Heart left ventricle (tissue), 16 donors: ENCODE data around the gene ANKRD13C. TPM values are rescaled to one million over a fixed set of nuclear protein-coding genes. Genes with fewer than 3 reads are reported as not detected.
"Not testable (repeated sequence)": the region's sequence is repeated elsewhere in the genome, so short reads cannot be mapped to it uniquely, and the experiment has no call there.

ENCODE experiments used
- ATAC-seq, 4 donors: fragments of 200-7000 bp; cut with Tn5 transposase; one replicate each; pipeline ENCODE4 v1.9.1; 2020 to 2022; ENCODE audit warnings: moderate library complexity in 4 of 4, mild to moderate bottlenecking in 3 of 4, moderate number of reproducible peaks in 1 of 4
- DNase-seq, 5 donors: peaks; one replicate each; pipeline ENCODE4 v3.0.0-alpha.2; 2020
- H3K27ac ChIP-seq, 12 donors: fragments of 200-600 bp; sonication (generic) in 4 of 12; one replicate each; pipeline versions ENCODE4 v1.5.0 to v1.8.0; 2016 to 2022; ENCODE audit warnings: mild to moderate bottlenecking in 2 of 12
- H3K27me3 ChIP-seq, 9 donors: fragments of 200-600 bp; sonication (generic) in 2 of 9; one replicate each; pipeline versions ENCODE4 v1.5.1 to v1.8.0; 2016 to 2022; ENCODE audit warnings: mild to moderate bottlenecking in 3 of 9
- H3K36me3 ChIP-seq, 9 donors: fragments of 200-600 bp; sonication (generic) in 2 of 9; one replicate each; pipeline versions ENCODE4 v1.5.0 to v1.8.0; 2018 to 2022; ENCODE audit warnings: mild to moderate bottlenecking in 2 of 9
- H3K4me1 ChIP-seq, 12 donors: fragments of 200-600 bp; sonication (generic) in 4 of 12; one replicate each; pipeline versions ENCODE4 v1.5.0 to v1.8.0; 2016 to 2022; ENCODE audit warnings: mild to moderate bottlenecking in 3 of 12
- H3K4me3 ChIP-seq, 12 donors: fragments of 200-600 bp; sonication (generic) in 4 of 12; one replicate each; pipeline versions ENCODE4 v1.5.0 to v1.8.0; 2017 to 2022; ENCODE audit warnings: mild to moderate bottlenecking in 9 of 12, moderate library complexity in 4 of 12
- H3K9me3 ChIP-seq, 12 donors: fragments of 200-600 bp; sonication (generic) in 4 of 12; one replicate each; pipeline versions ENCODE4 v1.5.0 to v1.8.0; 2016 to 2022; ENCODE audit warnings: mild to moderate bottlenecking in 1 of 12
- CTCF ChIP-seq, 12 donors: fragments of 200-600 bp; sonication (generic) in 4 of 12; IDR thresholded peaks; one replicate each; pipeline versions ENCODE4 v1.5.0 to v1.8.0; 2018 to 2022; ENCODE audit warnings: antibody characterized with exemption in 12 of 12, mild to moderate bottlenecking in 5 of 12
- POLR2A ChIP-seq, 2 donors: fragments of 450-650 bp; IDR thresholded peaks; one replicate each; pipeline ENCODE4 v1.6.1; 2017; ENCODE audit warnings: antibody characterized with exemption in 2 of 2, mild to moderate bottlenecking in 2 of 2, moderate library complexity in 2 of 2
- WGBS, 4 donors: extraction: QIAGEN DNeasy Blood & Tissue Kit in 2 of 4; methylation state at CpG; one replicate each; pipeline versions ENCODE4 v1.1.5 to v1.1.7; 2013 to 2018; 5-methylcytosine and 5-hydroxymethylcytosine counted together
- intact Hi-C, 10 donors: fragments of 100-400 bp; cut with DNase I; formaldehyde crosslinking; loops; one replicate each; pipeline versions ENCODE4 v1.11.1 to v1.14.2; 2022
- polyA plus RNA-seq, 2 donors: library from polyadenylated mRNA; stranded (reverse); fragments of 200-250 nt; gene quantifications; one replicate each; pipeline ENCODE4 v1.2.3, GENCODE V29; 2013
- total RNA-seq, 9 donors: library from RNA; depleted of rRNA in 2 of 9; stranded (reverse); fragments of >200 nt in 2 of 9; fragmentation: NEBNext Ultra II Directional in 3 of 9; extraction: Animal tissue kit (Norgen Biotek cat#: 25700) in 3 of 9; gene quantifications; one replicate each; pipeline versions ENCODE4 v1.1.0 to v1.2.4, GENCODE V29; 2016 to 2023
- donor health status: ischemic (EF 13 %, LVEDD 7.1; RV severe dilation, severe dysfunction).
- donor health status: healthy with polysubstance abuse.
- donor health status: DM: no; HTN: yes; CAD: no.
- donor health status: DM: no; HTN: no; CAD: no.
- donor health status: ischemic (EF 25% LVEDD 6.9; RV normal size, moderate dysfunction).
- donor health status: ischemic (EF 25% LVEDD 5.7; RV mildly dilated, moderate dysfunction).
- donor health status: healthy.
- donor health status: DM: yes; HTN: yes; CAD: no.
- donor health status: ischemic (EF 35%, LVEDD 5.7; RV mildly dilated, moderate dysfunction).
- donor health status: nonischemic (EF 11% LVEDD 7.7; RV severe dilation, severe dysfunction).
- donor health status: DM: yes; HTN: yes; CAD: no.
- donor health status: PGD.
- donor health status: ischemic (EF 29% LVEDD 5.4; RV normal size, mild dysfunction).
- donor health status: nonischemic (EF 23%, LVEDD 6.1; RV moderate dilation, normal function).

ANKRD13C gene
- total and polyA plus RNA-seq, 11 donors: 4.0 to 14.8 (median 10.5) TPM

DNA sequence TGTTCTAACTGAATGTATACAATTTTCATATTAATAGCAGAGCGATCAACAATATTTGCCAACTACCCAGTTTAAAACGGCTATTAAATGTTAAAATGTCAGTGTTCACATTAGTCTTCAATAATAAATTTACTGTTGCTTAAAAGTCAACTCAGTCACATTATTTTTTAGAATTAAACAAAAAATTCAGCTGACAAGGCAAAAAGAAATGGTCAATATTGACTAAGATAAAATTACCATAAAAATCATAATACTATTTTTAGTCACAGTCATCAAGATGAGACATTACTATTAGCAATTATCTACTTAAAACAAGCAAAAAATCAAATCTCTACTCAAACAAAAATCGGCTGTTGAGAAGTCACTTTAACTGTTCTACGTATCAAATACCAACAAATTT lies 1.5 kb downstream of the ANKRD13C start:
- 33 to 37% (median 35%) methylated on average over 4 of the region's 4 CpGs for WGBS, 4 donors

GRCh38 chr1:70349799-70350198 lies 4.7 kb downstream of the ANKRD13C start:
- not testable (repeated sequence) for H3K27me3 ChIP-seq, H3K9me3 ChIP-seq, H3K27ac ChIP-seq, H3K4me3 ChIP-seq, ATAC-seq, DNase-seq
- H3K36me3 ChIP-seq: peaks cover 0 to 13% (median 0%) of the 10 kb centered on the region in 9 donors
- peaks cover 0 to 50% (median 29%) of the 10 kb centered on the region in 12 donors for H3K4me1 ChIP-seq
- WGBS, 4 donors: 87 to 96% (median 92%) methylated on average over 4 of the region's 4 CpGs
- intact Hi-C loops: loop anchor here in 9 of 10 donors (5.0 to 10.0 kb wide), 6 partner anchors 63 to 145 kb away; partner anchors contain the start of genes SRSF11 (in 5 of the 9), CTH (in 3 of the 9) and LRRC40 (in 3 of the 9)

More for the DNA sequence above, 1.5 kb downstream of the ANKRD13C start:
- ATAC-seq (no peak), DNase-seq (no peak)
- Histone ChIP-seq H3K4me3 (peak overlapping the region in 11 of 12 donors; percentile 71 to 95 (median 89)), H3K27ac (peak overlapping the region in 2 of 12 donors; percentile 90 to 96), H3K9me3 (no peaks in the 10 kb centered on the region), H3K27me3 (no peaks in the 10 kb centered on the region), H3K36me3 (peaks cover 0 to 9% (median 0%) of the 10 kb centered on the region in 9 donors), H3K4me1 (peaks cover 0 to 56% (median 38%) of the 10 kb centered on the region in 12 donors)
- no peak for TF ChIP-seq CTCF (IDR thresholded peaks at IDR 0.05)
- TF ChIP-seq POLR2A (IDR thresholded peaks at IDR 0.05): no peak
- intact Hi-C loops: loop anchor here in 9 of 10 donors (5.0 to 10.0 kb wide), 6 partner anchors 59 to 148 kb away; partner anchors contain the start of genes SRSF11 (in 5 of the 9), CTH (in 3 of the 9) and LRRC40 (in 3 of the 9)

DNA sequence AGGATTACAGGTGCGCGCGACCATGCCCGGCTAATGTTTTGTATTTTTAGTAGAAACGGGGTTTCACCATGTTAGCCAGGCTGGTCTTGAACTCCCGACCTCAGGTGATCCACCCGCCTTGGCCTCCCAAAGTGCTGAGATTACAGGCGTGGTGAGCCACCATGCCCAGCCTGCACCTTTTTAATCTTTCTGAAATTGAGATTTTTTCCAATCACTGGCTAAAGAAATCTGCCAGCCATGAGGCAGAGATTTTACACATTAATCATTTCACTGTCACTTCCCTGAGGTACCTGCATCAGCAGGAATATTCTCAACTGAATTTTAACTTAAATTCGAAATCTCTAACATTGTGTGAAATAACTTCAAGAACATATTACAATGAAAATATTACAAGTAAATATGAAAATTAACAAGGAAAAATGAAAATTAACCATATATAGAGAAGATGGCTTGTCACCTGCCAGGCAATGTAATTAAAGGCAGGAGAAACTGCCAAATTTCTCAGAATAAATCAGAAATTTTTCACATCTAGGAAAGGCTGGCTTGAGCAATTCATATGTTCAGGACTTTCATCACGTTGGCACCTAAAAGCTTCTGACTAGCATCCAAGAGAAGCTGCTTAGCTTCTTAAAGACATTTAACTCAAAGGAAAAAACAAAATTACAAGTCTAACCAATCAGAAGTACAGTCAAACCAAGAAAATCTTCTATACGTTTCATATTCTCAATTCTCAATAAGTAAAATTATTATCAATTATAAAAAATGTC lies 5.9 kb downstream of the ANKRD13C start:
- H3K27me3 ChIP-seq: no peaks in the 10 kb centered on the region
- H3K4me1 ChIP-seq: peaks cover 0 to 50% (median 30%) of the 10 kb centered on the region in 12 donors
- TF ChIP-seq POLR2A (IDR thresholded peaks at IDR 0.05) (no peak), CTCF (IDR thresholded peaks at IDR 0.05) (no peak)
- no peak overlapping the region for H3K27ac ChIP-seq
- no peaks in the 10 kb centered on the region for H3K9me3 ChIP-seq
- no peak for DNase-seq
- peaks cover 0 to 13% (median 0%) of the 10 kb centered on the region in 9 donors for H3K36me3 ChIP-seq
- intact Hi-C loops: no loop called here
- no peak for ATAC-seq
- H3K4me3 ChIP-seq: no peak overlapping the region
- WGBS, 4 donors: 81 to 91% (median 86%) methylated on average over 11 of the region's 11 CpGs

DNA sequence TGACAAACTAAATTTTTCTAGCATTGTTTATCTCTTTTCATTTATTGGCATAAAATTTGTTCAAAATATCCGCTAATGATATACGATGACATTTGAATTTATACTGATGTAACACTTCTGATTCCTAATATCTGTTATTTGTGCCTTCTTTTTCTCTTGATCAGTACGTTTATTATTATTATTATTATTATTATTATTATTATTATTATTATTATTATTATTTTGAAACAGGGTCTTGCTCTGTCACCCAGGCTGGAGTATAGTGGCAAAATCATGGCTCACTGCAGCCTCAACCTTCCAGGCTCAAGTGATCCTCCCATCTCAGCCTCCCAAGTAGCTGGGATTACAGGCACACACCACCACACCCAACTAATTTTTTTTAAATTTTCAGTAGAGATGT lies 14.9 kb downstream of the ANKRD13C start:
- intact Hi-C loops, DNase-seq, H3K36me3 ChIP-seq, ATAC-seq, H3K4me3 ChIP-seq, H3K4me1 ChIP-seq, H3K27ac ChIP-seq, H3K27me3 ChIP-seq, H3K9me3 ChIP-seq: not testable (repeated sequence)
- 95 to 98% (median 97%) methylated on average over 3 of the region's 3 CpGs for WGBS, 4 donors

DNA sequence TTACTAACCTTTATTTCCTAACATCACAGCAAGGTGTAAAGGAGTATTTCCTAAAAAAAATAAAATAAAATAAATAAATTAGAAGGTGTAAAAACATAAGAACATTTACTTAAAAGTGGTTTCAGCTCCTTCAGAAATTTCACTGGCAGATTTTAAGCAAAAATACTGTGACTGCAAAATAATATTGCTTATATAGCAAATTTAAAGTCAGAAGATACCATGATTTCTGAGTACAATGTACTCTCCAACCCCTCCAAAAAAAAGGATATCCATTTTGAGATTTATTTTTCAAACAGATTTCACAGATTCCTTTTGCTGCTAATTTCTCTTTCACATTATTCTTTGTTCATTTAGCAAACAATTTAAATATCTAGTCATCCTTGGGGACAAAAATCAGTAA lies 18.5 kb downstream of the ANKRD13C start:
- Histone ChIP-seq H3K9me3 (no peaks in the 10 kb centered on the region), H3K36me3 (peaks cover 0 to 23% (median 12%) of the 10 kb centered on the region in 9 donors), H3K27ac (no peak overlapping the region), H3K4me1 (peaks cover 0 to 14% (median 7%) of the 10 kb centered on the region in 12 donors), H3K27me3 (no peaks in the 10 kb centered on the region), H3K4me3 (no peak overlapping the region)
- TF ChIP-seq POLR2A (IDR thresholded peaks at IDR 0.05) (no peak), CTCF (IDR thresholded peaks at IDR 0.05) (no peak)
- DNase-seq (no peak), ATAC-seq (no peak)
- intact Hi-C loops: no loop called here
